Measurements from ENCODE around the gene PPP3R1.

The PPP3R1 gene

GRCh38 chr2:68236103-68236734 lies 16.1 kb downstream of the PPP3R1 start:
- DNase-seq (ENCODE audit: extremely low spot score, insufficient read length, low read depth) (no peak), FAIRE-seq (no peak)

DNA sequence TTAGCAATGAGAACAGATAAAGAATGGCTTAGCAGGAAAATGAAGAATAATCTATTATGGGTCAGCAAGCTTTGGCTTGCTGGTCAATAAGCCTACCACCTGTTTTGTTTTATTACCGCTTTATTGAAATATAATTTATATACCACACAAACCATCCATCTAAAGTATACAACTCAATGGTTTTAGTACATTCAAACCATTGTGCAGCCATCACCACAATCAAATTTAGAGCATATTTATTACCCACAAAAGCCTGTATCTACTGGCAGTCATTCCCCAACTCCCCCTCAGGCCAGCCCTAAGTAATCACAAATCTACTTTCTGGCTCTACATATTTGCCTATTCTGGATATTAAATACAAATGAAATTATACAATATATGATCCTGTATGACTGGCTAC lies 17.2 kb downstream of the PPP3R1 start:
- FAIRE-seq = no peak
- no peak for DNase-seq (ENCODE audit: extremely low spot score, insufficient read length, low read depth)

DNA sequence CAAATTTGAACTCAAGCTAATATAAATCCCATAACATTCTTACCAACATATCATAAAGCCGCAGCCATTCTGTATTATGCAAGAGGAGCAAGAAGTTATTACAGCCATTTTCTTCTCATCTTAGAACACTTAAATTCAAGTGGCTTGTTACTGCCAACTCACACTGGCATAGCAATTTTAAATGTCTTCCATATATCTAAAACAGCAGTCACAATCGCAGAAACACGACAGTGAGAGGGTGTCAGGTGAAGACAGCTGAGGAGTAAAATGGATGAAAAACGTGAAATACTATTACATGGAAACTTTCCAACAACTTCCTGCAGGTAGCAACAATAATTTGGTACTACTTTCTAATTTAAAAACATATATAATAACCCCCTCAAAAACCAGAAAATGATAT lies 17.9 kb downstream of the PPP3R1 start:
- FAIRE-seq (no peak), DNase-seq (ENCODE audit: extremely low spot score, insufficient read length, low read depth) (no peak)

- no peak for DNase-seq (ENCODE audit: extremely low spot score, insufficient read length, low read depth)
- FAIRE-seq = no peak
Observed at GRCh38 chr2:68231061-68231372, 21.3 kb downstream of the PPP3R1 start.

DNA sequence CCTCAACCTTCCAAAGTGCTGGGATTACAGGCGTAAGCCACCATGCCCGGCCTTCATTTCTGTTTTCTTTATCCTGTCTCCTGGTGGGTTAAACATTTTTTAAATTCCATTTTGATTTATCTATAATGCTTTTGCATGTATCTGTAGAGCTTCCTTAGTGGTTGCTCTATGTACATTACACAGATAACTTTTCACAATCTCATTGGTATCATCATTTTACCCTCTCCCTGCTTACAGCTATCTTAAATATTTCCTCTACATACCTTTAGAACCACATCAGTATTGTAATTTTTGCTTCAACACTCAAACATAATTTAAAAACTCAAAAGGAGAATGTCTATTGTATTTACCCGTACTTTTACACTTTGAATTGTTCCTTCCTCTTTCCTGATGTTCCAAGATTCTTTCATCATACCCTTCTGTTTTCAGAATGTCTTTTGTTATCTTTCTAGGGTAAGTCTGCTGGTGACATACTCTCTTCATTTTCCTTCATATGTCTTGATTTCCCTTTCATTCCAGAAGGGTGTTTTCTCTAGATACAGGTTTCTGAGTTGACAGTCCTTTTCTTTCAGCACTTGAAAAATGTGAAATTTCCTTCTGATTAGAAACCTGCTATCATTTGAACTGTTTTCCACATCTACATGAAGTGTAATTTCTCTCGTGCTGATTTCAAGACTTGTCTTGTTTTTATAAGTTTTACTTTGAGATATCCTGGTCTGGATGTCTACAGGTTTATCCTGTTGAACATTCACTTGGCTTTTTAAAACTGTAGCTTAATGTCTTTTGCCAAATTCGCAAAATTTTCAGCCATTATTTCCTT lies 21.9 kb downstream of the PPP3R1 start:
- FAIRE-seq (no peak), DNase-seq (ENCODE audit: extremely low spot score, insufficient read length, low read depth) (no peak)

DNA sequence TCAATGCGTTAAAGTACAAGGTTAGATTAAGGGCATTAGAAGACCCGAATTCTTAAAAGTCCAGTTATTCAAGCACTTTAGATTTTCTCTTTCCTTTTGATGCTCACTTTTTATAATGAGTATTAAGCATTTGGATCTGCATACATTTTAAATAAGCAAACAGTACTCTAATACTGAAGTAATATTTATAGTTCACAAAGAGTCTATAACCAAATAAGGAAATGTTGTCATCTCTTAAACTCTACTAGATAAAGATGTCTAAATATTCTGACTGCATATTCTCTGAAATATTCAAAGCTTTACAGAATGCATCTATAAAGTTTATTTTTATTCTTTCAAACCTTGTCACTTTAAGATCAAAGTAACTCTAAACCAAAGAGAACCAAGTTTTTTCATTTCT lies 25.5 kb downstream of the PPP3R1 start:
- FAIRE-seq (peak; percentile 15), DNase-seq (ENCODE audit: extremely low spot score, insufficient read length, low read depth) (no peak)

DNA sequence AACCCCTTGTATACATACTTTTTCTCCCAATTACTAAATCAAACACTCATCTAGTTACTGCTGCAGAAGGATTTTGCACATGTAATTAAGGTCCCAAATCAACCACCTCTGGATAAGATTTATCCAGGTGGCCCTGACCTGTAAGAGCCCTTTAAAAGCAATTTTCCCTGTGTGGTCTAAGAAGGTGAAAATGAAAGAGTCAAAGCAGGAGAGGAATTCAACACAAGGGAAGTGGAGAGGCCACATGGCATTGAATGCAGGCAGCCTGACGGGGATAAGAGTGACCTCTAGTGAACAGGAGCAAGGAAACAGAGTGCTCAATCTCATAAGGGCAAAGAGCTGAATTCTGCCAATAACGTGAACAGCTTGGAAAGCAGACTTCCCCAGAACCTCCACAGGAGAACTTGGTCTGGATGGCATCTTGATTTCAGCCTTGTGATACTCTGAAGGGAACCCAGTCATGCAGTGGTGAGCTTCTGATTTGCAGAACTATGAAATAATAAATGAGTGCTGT lies 27.2 kb downstream of the PPP3R1 start:
- FAIRE-seq (peak; percentile 93), DNase-seq (ENCODE audit: extremely low spot score, insufficient read length, low read depth) (no peak)

DNA sequence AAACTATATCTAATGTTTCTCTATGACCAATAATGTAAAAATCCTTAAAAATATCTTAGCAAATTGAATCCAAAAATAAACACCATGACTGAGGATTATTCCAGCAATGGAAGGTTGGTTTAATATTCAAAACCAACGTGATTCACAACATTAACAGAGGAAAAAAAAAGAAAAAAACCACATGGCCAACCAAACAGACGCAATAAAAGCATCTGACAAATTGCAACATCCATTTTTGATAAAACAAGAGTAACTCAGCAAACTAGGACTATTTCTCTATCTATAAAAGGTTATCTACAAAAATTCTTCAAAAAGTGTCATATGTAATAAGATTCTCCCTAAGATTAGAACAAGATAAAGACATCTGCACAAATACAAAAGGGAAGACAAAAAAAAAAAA lies 28.9 kb downstream of the PPP3R1 start:
- FAIRE-seq (peak; percentile 29), DNase-seq (ENCODE audit: extremely low spot score, insufficient read length, low read depth) (no peak)

DNA sequence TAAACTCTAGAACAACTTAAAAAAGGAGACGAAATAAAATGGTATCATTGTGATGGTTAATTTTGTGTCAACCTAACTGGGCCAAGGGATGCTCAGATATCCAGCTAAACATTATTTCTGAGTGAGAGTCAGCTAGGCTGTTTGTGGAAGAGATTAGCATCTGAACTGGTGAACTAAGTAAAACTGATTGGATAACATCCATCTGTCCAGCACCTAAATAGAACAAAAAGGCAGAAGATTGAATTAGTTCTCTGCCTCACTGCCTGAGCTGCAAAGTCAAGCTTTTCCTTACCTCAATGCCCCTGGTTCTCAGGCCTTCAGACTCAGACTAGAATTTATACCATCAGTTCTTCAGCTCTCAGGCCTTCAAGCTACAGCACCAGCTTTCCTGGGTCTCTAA lies 30.0 kb downstream of the PPP3R1 start:
- no peak for DNase-seq (ENCODE audit: extremely low spot score, insufficient read length, low read depth)
- peak; percentile 15 for FAIRE-seq

GRCh38 chr2:68218343-68218901 lies 33.9 kb downstream of the PPP3R1 start:
- FAIRE-seq (no peak), DNase-seq (ENCODE audit: extremely low spot score, insufficient read length, low read depth) (no peak)

DNA sequence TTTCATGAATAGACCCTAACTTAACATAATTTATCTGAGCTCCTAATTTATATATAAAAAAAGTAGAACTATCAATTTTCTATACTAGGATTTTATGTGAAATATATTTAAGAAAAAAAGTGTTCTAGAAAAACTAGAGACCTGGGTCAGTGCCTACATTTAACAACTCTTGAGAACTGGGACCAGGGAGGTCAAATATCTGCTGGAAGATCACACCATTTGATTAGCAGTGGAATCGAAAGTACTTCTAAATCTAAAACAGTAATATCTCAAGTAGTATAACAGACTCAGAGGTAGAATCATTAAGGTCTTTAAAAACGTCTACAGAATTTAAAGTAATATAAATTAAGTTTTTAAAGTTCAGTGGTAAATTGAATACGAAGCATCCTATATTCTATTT lies 34.6 kb downstream of the PPP3R1 start:
- no peak for DNase-seq (ENCODE audit: extremely low spot score, insufficient read length, low read depth)
- FAIRE-seq = no peak

DNA sequence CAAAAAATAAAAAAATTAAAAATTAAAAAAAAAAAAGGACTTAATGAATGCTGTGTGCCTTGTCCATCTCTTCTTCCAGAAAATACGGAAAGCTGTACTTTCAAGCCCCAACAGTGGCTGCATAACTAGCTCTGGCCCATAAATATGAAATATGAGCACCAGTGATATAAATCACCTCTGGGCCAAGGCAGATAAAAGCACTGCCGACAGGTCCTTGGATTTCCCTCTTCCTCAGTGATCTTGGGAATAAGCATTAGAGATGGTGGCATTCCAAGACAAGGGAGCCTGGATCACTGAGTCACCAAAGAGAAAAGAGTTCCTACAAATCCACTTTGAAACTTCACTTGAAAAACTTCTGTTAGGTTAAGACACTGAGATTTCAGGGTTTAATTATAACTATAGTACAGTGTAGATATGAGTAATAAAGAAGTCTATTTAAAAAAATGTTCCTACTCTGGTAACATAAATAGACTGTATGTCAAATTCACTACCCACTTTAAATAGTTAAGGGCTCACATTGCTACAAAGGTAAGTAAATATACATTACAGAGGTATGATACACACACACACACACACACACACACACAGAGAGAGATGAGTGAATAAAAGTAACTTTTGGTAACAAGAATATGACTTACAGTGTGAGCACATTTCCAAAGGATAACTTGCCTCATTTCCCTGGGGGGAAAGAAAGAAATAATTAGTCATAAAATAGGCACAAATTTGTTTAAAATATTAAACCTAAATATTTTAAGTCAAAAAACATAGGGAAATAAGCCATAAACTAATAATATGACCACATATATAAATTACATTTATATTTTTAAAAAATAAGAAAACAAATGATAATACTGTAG lies 35.6 kb downstream of the PPP3R1 start:
- no peak for DNase-seq (ENCODE audit: extremely low spot score, insufficient read length, low read depth)
- FAIRE-seq = no peak

DNA sequence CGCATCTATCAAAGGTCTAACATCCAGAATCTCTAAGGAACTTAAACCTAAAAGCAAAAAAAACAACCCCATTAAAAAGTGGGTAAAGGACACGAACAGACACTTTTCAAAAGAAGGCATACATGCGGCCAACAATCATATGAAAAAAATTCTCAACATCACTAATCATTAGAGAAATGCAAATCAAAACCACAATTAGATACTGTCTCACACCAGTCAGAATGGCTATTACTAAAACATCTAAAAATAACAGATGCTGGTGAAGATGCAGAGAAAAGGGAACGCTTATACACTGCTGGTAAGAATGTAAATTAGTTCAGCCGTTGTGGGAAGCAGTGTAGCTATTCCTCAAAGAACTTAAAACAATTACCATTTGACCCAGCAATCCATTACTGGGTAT lies 38.0 kb downstream of the PPP3R1 start:
- no peak for DNase-seq (ENCODE audit: extremely low spot score, insufficient read length, low read depth)
- peak; percentile 97 for FAIRE-seq

DNA sequence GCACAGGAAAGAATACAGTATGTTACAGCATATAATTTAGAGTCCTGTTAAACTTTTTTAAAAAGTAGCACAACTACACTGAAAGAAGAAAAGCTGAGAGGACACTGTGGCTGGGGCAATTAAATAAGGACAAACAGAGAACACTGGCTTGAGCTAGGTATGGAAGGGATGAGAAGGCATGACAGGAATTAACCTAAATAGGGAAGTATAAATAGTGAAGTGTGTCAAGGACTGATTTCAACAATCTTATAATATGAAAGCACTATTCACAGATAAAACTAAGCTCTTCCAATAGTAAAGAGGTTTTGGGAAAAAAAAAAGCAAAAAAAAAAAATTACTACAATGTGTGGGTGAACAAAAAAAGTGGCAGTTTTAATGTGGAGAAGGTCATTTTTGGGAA lies 45.5 kb downstream of the PPP3R1 start:
- FAIRE-seq = no peak
- DNase-seq (ENCODE audit: extremely low spot score, insufficient read length, low read depth) = no peak

GRCh38 chr2:68203587-68203986 lies 48.7 kb downstream of the PPP3R1 start:
- peak; percentile 14 for DNase-seq (ENCODE audit: extremely low spot score, insufficient read length, low read depth)
- peak; percentile 97 for FAIRE-seq

DNA sequence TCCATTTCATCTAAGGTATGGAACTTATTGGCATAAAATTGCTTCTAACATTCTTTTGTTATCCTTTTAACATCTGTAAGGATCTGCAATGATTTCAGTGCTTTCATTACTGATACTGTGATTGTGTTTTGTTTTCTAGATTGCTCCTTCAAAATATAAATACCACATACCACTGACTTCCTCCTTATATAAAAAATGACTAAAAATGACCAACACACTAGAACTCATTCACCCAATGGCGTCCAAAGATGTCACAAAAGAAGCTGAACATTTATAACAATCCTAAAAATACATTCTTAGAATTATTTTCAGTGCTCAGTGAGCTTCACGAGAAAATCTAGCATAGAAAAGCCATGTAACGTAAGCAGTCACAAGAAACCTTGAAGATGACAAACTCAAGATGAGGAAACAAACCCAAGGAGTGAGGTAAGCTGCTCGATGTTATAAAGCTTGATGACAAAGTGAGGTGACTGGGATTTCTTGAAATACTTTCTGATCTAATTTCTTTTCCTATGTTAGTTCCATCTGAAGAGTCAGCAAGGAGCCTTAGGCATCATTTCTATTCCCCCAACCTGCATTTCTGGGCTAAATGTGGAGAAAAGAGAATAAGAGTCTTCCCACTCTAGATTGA lies 52.1 kb downstream of the PPP3R1 start:
- FAIRE-seq (no peak), DNase-seq (ENCODE audit: extremely low spot score, insufficient read length, low read depth) (no peak)

- FAIRE-seq = no peak
- no peak for DNase-seq (ENCODE audit: extremely low spot score, insufficient read length, low read depth)
Observed at GRCh38 chr2:68196120-68196716, 56.1 kb downstream of the PPP3R1 start.

DNA sequence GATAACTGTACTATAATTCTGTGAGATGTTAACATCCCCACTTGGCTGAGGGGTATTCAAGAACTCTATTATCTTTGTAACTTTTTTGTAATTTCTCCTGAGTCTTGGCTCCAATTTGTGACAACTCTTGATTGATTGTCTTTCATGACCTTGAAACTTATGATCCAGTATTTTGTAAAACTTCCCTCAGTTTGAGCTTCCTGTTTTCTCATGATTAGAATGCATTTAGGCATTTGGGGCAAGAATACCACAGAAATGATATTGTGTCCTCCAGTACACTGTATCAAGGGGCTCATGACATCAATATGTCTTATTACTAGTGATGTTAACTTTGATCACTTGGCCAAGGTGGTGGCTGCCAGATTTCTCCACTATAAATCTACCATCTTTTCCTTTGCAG lies 57.2 kb downstream of the PPP3R1 start:
- no peak for DNase-seq (ENCODE audit: extremely low spot score, insufficient read length, low read depth)
- no peak for FAIRE-seq

- no peak for DNase-seq (ENCODE audit: extremely low spot score, insufficient read length, low read depth)
- FAIRE-seq = no peak
Observed at GRCh38 chr2:68193787-68194372, 58.5 kb downstream of the PPP3R1 start.

Measured in GM18507 (cell line).